Spinal cord (tissue), 10 donors: ENCODE results near the gene FAM83F. TPM values are rescaled to one million over a fixed set of nuclear protein-coding genes. Genes with fewer than 3 reads are reported as not detected.

Experiments
- DNase-seq, 6 donors: peaks; one replicate each; pipeline versions ENCODE4 v3.0.0 to v3.0.0-alpha.2; 2013 to 2015; ENCODE audit warnings: low spot score in 6 of 6, low read depth in 4 of 6
- H3K27ac ChIP-seq: one replicate; pipeline ENCODE4 v1.5.1; 2013; ENCODE audit warnings: low read depth, low read length, control low read depth
- H3K27me3 ChIP-seq: one replicate; pipeline ENCODE4 v1.6.1; 2013; ENCODE audit warnings: low read length; ENCODE audit not compliant: control insufficient read depth, insufficient read depth
- H3K36me3 ChIP-seq: one replicate; pipeline ENCODE4 v1.6.1; 2013; ENCODE audit warnings: low read length; ENCODE audit not compliant: control insufficient read depth, insufficient read depth
- H3K4me1 ChIP-seq: one replicate; pipeline ENCODE4 v1.6.1; 2013; ENCODE audit warnings: low read length; ENCODE audit not compliant: control insufficient read depth, insufficient read depth
- H3K4me3 ChIP-seq: one replicate; pipeline ENCODE4 v1.5.1; 2013; ENCODE audit warnings: low read depth, low read length, control low read depth
- H3K9me3 ChIP-seq: one replicate; pipeline ENCODE4 v1.6.1; 2013; ENCODE audit warnings: low read length; ENCODE audit not compliant: control insufficient read depth, insufficient read depth
- WGBS: methylation state at CpG from one replicate; pipeline ENCODE4 v1.1.5; 2013; ENCODE audit warnings: missing lambda C conversion rate; ENCODE audit not compliant: insufficient coverage; 5-methylcytosine and 5-hydroxymethylcytosine counted together
- polyA plus RNA-seq, 2 donors: library from polyadenylated mRNA; unstranded; fragments of 120-200 nt; gene quantifications; one replicate each; pipeline ENCODE4 v1.2.1, GENCODE V29; 2013; ENCODE audit not compliant: insufficient read length in 2 of 2
- total RNA-seq, 2 donors: library from RNA; depleted of rRNA in 1 of 2; stranded (reverse); fragments of 120-200 nt in 1 of 2; fragments of >200 nt in 1 of 2; gene quantifications; one replicate each; pipeline versions ENCODE4 v1.2.3 to v1.2.4, GENCODE V29; 2013 to 2014
- donor health status: healthy.

The FAM83F gene
- total and polyA plus RNA-seq, 4 donors, result 0.61 to 1.2 (median 0.72) TPM

DNA sequence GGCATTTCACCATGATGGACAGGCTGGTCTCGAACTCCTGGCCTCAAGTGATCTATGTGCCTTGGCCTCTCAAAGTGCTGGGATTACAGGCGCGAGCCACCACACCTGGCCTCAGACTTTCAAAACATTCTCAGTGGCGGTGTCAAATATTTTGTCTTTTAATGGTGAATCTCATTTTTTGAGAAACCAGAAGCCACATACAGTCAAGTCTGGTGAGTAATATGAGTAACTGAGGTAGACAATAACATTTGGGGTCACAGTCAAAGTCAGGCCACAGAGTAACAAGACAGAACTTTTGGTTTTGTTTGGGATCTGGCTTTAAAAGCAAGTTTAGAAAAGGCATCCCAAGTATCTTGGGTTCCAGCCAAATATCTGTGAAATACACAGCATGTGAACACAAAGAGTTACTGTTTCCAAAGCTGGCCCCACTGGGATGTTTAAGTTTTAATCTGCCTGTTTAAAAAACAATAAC is 40.1 kb upstream of the FAM83F start:
- Histone ChIP-seq H3K4me3 (no peak overlapping the region), H3K36me3 (no peaks in the 10 kb centered on the region), H3K27ac (peak overlapping the region; percentile 64), H3K4me1 (peaks cover 21% of the 10 kb centered on the region), H3K27me3 (no peaks in the 10 kb centered on the region), H3K9me3 (no peaks in the 10 kb centered on the region)
- 79% methylated on average over 3 of the region's 4 CpGs for WGBS
- peak in 2 of 6 donors; percentile 54 to 72 for DNase-seq

GRCh38 chr22:39955675-39956074 is 39.1 kb upstream of the FAM83F start:
- no peak for DNase-seq
- Histone ChIP-seq H3K4me3 (no peak overlapping the region), H3K27ac (no peak overlapping the region), H3K9me3 (no peaks in the 10 kb centered on the region), H3K4me1 (peaks cover 26% of the 10 kb centered on the region), H3K27me3 (no peaks in the 10 kb centered on the region), H3K36me3 (no peaks in the 10 kb centered on the region)
- WGBS, result no CpG with 5 or more reads among the region's 2 CpGs

GRCh38 chr22:39956932-39957664 is 37.7 kb upstream of the FAM83F start:
- Histone ChIP-seq H3K36me3 (no peaks in the 10 kb centered on the region), H3K4me1 (peaks cover 26% of the 10 kb centered on the region), H3K27me3 (no peaks in the 10 kb centered on the region), H3K27ac (no peak overlapping the region), H3K4me3 (no peak overlapping the region), H3K9me3 (no peaks in the 10 kb centered on the region)
- DNase-seq, result no peak
- WGBS, result 80% methylated on average over 7 of the region's 10 CpGs

- Histone ChIP-seq H3K36me3 (no peaks in the 10 kb centered on the region), H3K27ac (no peak overlapping the region)
- no peak for DNase-seq
Observed at GRCh38 chr22:39958009-39958711, 36.6 kb upstream of the FAM83F start.

GRCh38 chr22:39958949-39959639 is 35.7 kb upstream of the FAM83F start:
- Histone ChIP-seq H3K36me3 (no peaks in the 10 kb centered on the region), H3K4me3 (no peak overlapping the region), H3K9me3 (no peaks in the 10 kb centered on the region), H3K27ac (no peak overlapping the region), H3K27me3 (no peaks in the 10 kb centered on the region), H3K4me1 (peaks cover 24% of the 10 kb centered on the region)
- 80% methylated on average over 11 of the region's 11 CpGs for WGBS
- DNase-seq, result peak in 1 of 6 donors; percentile 20

More at GRCh38 chr22:39958009-39958711, 36.6 kb upstream of the FAM83F start:
- Histone ChIP-seq H3K9me3 (no peaks in the 10 kb centered on the region), H3K4me3 (no peak overlapping the region), H3K27me3 (no peaks in the 10 kb centered on the region), H3K4me1 (peaks cover 26% of the 10 kb centered on the region)
- 78% methylated on average over 4 of the region's 8 CpGs for WGBS

DNA sequence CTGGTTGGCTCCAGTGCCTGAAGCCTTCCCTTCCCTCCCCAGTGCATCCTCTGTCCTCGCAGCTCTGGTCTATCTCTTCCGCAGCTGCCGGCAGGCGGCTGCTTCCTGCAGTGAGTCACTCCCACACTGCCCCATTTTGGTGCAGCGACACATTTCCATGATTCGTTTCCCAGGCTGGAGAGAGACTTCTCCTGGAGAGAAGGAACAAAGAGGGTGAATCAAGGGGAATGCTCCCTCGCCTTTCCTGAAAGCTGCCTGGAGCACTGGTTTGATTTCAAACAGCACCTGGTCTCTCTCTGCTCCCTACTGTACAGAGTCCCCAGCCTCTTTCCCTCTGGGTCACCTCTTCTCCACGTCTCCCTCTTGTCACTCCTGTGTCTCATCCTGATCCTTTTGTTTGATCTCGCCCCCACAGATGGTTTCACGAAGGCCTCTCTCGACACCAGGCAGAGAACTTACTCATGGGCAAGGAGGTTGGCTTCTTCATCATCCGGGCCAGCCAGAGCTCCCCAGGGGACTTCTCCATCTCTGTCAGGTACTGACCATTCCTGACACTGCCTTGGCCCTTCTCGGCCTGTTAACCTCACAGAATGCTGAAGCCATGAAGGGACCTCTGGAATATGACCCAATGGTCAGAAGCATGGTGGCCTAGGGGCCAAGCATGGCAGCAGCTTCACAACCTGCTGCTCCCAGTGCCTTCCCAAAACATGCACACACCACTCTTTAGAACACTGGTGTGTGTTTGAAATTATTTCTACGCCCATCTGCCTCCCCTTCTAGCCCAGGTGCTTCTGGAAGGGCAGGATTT is 34.9 kb upstream of the FAM83F start, which contains the start of gene TMA7B:
TMA7B (plus strand) TSS at position 758 of the 808 bp plus-strand sequence. CDS start 3,978 bp downstream, outside the sequence.
- DNase-seq, result peak in 2 of 6 donors; percentile 28 to 77
- no peak within 1 kb of the TSS for H3K4me3 ChIP-seq
- peaks cover 19% of the 10 kb centered on the region for H3K4me1 ChIP-seq
- WGBS, result 58% methylated on average over 9 of the region's 14 CpGs
- H3K27ac ChIP-seq, result no peak within 1 kb of the TSS
- H3K27me3 ChIP-seq, result no peaks in the 10 kb centered on the region
- H3K9me3 ChIP-seq, result no peaks in the 10 kb centered on the region
- no peaks in the 10 kb centered on the region for H3K36me3 ChIP-seq

DNA sequence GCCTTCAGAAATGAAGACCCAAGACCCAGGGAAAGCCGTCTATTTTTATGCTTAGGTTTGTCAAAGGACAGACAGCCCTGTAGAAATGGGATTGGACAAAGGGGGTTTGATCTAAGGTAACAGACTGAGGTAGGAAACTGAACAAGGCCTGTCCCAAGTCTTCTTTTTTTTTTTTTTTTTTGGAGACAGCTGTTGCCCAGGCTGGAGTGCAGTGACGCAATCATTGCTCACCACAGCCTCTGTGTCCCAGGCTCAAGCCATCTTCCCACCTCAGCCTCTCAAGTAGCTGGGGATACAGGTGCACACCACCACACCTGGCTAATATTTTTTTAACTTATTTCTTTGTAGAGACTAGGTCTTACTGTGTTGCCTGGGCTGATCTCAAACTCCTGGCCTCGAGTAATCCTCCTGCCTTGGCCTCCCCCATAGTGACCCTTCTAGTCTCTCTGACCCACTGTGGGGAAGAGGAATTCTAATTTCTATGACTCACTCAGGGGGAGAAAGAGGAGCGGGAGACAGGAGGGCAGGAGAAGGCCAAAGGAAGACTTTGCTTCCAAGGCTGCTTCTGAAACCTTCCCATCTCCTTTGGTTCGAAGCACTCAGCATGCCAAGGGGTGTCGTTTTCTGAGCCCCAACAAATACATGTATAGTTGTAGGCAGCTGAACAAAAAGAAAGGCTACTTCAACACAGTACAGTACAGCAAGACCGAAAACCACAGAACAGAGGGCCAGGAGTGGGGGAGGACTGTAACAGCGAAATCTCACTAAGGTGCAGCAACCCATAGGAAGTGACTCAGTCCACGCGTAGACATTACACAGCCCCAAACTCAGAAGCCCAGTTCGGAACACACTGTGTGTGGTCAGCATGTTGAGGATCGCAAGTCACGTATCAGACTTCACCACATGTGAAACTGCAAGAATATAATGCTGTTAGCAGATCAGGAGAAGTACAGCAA is 33.7 kb upstream of the FAM83F start:
- no peak overlapping the region for H3K27ac ChIP-seq
- H3K4me3 ChIP-seq, result no peak overlapping the region
- no peaks in the 10 kb centered on the region for H3K9me3 ChIP-seq
- no peaks in the 10 kb centered on the region for H3K27me3 ChIP-seq
- H3K4me1 ChIP-seq, result peaks cover 12% of the 10 kb centered on the region
- 93% methylated on average over 7 of the region's 13 CpGs for WGBS
- H3K36me3 ChIP-seq, result no peaks in the 10 kb centered on the region
- DNase-seq, result no peak

GRCh38 chr22:39962071-39962470 is 32.7 kb upstream of the FAM83F start:
- Histone ChIP-seq H3K36me3 (no peaks in the 10 kb centered on the region), H3K4me1 (peaks cover 12% of the 10 kb centered on the region), H3K27ac (no peak overlapping the region), H3K9me3 (no peaks in the 10 kb centered on the region), H3K4me3 (no peak overlapping the region), H3K27me3 (no peaks in the 10 kb centered on the region)
- no peak for DNase-seq
- no CpG with 5 or more reads among the region's 9 CpGs for WGBS
